Neutrophil (primary cell): ENCODE results near the gene ABCC3.

Experiments
- H3K27ac ChIP-seq: fragments of 200-600 bp; sonication (generic); 2 replicates; pipeline ENCODE4 v1.5.1; 2016; ENCODE audit warnings: mild to moderate bottlenecking, moderate library complexity
- H3K27me3 ChIP-seq: fragments of 200-600 bp; sonication (generic); 2 replicates; pipeline ENCODE4 v1.6.0; 2016; ENCODE audit warnings: mild to moderate bottlenecking
- H3K36me3 ChIP-seq: fragments of 200-600 bp; sonication (generic); 2 replicates; pipeline ENCODE4 v1.5.1; 2017
- H3K4me1 ChIP-seq, 2 experiments: fragments of 200-600 bp in 1 of 2; sonication (generic) in 1 of 2; 1 replicate in 1 of 2; 2 replicates in 1 of 2; pipeline versions ENCODE4 v1.5.1 to v1.6.1; 2013 to 2016; ENCODE audit warnings: low read depth in 1 of 2, low read length in 1 of 2, mild to moderate bottlenecking in 1 of 2, moderate library complexity in 1 of 2; ENCODE audit not compliant: control insufficient read depth in 1 of 2, insufficient read depth in 1 of 2
- H3K4me3 ChIP-seq, 2 experiments: fragments of 200-600 bp in 1 of 2; sonication (generic) in 1 of 2; 1 replicate in 1 of 2; 2 replicates in 1 of 2; pipeline ENCODE4 v1.5.1; 2013 to 2016; ENCODE audit warnings: low read depth in 1 of 2, low read length in 1 of 2, mild to moderate bottlenecking in 1 of 2, moderate library complexity in 1 of 2
- H3K9me3 ChIP-seq: fragments of 200-600 bp; sonication (generic); 2 replicates; pipeline ENCODE4 v1.5.1; 2016
- CTCF ChIP-seq: fragments of 200-600 bp; sonication (generic); IDR thresholded peaks from 2 replicates; pipeline ENCODE4 v1.5.1; 2016; ENCODE audit warnings: antibody characterized with exemption

The ABCC3 gene

GRCh38 chr17:50710025-50710424 is 75.3 kb downstream of the ABCC3 start:
- no peak for TF ChIP-seq CTCF
- Histone ChIP-seq H3K27me3 (no peaks in the 10 kb centered on the region), H3K27ac (no peak overlapping the region), H3K36me3 (no peaks in the 10 kb centered on the region), H3K4me1 (peaks cover 22% of the 10 kb centered on the region in 2 experiments), H3K4me3 (no peak overlapping the region), H3K9me3 (no peaks in the 10 kb centered on the region)

- H3K27ac ChIP-seq = no peak overlapping the region
- no peak for TF ChIP-seq CTCF
- no peaks in the 10 kb centered on the region for H3K36me3 ChIP-seq
- H3K27me3 ChIP-seq = no peaks in the 10 kb centered on the region
- peaks cover 22 to 23% of the 10 kb centered on the region in 2 experiments for H3K4me1 ChIP-seq
- H3K4me3 ChIP-seq = no peak overlapping the region
- no peaks in the 10 kb centered on the region for H3K9me3 ChIP-seq
Measured at GRCh38 chr17:50710650-50711049, 76.0 kb downstream of the ABCC3 start.

DNA sequence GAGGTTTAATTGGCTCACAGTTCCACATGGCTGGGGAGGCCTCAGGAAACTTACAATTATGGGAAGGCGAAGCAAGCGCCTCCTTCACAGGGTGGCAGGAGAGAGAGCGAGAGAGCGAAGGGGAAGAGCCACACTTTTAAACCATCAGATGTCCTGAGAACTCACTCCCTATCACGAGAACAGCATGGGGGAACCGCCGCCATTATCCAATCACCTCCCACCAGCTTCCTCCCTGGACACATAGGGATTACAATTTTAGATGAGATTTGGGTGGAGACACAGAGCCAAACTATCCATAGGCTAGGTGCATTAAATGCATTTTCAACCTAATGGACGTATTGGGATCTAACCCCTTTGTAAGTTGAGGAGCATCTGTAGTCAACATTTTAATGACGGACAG is 78.0 kb downstream of the ABCC3 start:
- Histone ChIP-seq H3K4me3 (no peak overlapping the region), H3K9me3 (no peaks in the 10 kb centered on the region), H3K27ac (no peak overlapping the region), H3K36me3 (no peaks in the 10 kb centered on the region), H3K27me3 (no peaks in the 10 kb centered on the region), H3K4me1 (peaks cover 29 to 30% of the 10 kb centered on the region in 2 experiments)
- TF ChIP-seq CTCF = no peak

- Histone ChIP-seq H3K27ac (no peak overlapping the region), H3K4me1 (peaks cover 24 to 27% of the 10 kb centered on the region in 2 experiments), H3K9me3 (no peaks in the 10 kb centered on the region), H3K27me3 (no peaks in the 10 kb centered on the region), H3K4me3 (no peak overlapping the region), H3K36me3 (no peaks in the 10 kb centered on the region)
- no peak for TF ChIP-seq CTCF
Measured at GRCh38 chr17:50715471-50715870, 80.8 kb downstream of the ABCC3 start.

DNA sequence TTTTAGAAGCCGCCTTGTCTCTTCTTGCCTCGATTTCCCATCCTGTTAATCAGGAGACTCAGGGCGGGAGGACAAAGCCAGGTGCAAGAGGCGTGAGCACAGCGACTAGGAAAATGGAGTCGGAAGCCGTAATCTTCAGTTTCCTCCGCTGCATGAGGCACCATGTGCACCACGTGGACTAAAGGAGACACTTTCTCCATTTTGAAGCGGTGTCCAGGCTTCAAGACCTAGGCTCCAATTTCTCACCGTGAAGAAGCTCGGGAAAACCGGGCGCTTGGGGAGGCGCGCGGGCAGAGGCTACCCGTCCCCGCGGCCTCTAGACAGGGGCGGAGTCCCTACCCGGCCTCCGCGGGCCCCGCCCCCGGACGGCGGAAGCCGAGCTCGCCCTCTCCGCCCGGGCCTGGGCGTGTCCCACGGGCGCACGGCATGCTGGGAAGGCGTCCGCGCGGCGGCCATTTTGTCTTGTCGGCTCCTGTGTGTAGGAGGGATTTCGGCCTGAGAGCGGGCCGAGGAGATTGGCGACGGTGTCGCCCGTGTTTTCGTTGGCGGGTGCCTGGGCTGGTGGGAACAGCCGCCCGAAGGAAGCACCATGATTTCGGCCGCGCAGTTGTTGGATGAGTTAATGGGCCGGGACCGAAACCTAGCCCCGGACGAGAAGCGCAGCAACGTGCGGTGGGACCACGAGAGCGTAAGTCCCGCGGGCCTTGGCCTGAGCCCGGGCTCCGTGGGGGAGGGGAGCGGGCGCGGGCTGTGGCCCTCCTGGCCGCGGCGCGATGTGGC is 84.7 kb downstream of the ABCC3 start, which contains the start of gene LUC7L3:
Gene LUC7L3, plus strand, starts transcription at position 460 of the 780 bp plus-strand sequence. Its CDS starts 130 bp downstream, at position 590.
- Histone ChIP-seq H3K4me3 (peak within 1 kb of the TSS; percentile 87 to 88), H3K9me3 (no peaks in the 10 kb centered on the region)

More for the DNA sequence above, 84.7 kb downstream of the ABCC3 start, which contains the start of gene LUC7L3:
- Histone ChIP-seq H3K36me3 (no peaks in the 10 kb centered on the region), H3K27me3 (no peaks in the 10 kb centered on the region), H3K27ac (peak within 1 kb of the TSS; percentile 91), H3K4me1 (peaks cover 43 to 52% of the 10 kb centered on the region in 2 experiments)
- TF ChIP-seq CTCF = peak; percentile 10
